Hypothalamus (tissue), 51 donors: ENCODE measurements around the gene RANBP9.
A peak's percentile ranks its signal among the peaks of the same experiment; 100 is the strongest.

Source experiments
- DNase-seq, 51 donors: peaks; one replicate each; lab custom pipeline; 2025; lab: John Stamatoyannopoulos, UW

RANBP9 gene

GRCh38 chr6:13655700-13656099 lies 55.9 kb downstream of the RANBP9 start:
- no peak for DNase-seq

- no peak for DNase-seq
These were observed 57.1 kb downstream of the RANBP9 start for GRCh38 chr6:13654496-13654895.

- no peak for DNase-seq
These were observed 58.3 kb downstream of the RANBP9 start for GRCh38 chr6:13653296-13653695.

GRCh38 chr6:13649393-13649792 lies 62.2 kb downstream of the RANBP9 start:
- no peak for DNase-seq

- no peak for DNase-seq
These were observed 62.8 kb downstream of the RANBP9 start for GRCh38 chr6:13648850-13649249.

DNA sequence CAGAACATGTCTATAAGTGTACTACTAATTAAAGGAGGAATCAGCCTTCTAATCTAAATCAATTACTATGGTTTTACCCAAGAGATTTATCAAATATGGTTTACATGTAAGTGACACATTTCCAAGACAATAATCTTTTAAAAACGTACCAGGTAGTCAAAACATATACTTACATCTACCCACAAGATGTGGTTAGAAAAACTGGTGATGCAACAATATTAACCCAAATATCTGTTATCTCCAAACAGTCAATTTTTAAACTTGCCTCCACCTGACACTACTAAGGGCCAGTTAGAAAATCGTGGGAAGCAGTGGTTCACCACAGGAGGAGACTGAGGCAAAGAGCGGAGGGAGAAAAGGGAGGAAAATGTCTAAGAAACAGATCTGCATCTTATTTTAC lies 68.5 kb downstream of the RANBP9 start:
- DNase-seq = no peak

- no peak for DNase-seq
These were observed 70.3 kb downstream of the RANBP9 start for GRCh38 chr6:13641315-13641714.

DNA sequence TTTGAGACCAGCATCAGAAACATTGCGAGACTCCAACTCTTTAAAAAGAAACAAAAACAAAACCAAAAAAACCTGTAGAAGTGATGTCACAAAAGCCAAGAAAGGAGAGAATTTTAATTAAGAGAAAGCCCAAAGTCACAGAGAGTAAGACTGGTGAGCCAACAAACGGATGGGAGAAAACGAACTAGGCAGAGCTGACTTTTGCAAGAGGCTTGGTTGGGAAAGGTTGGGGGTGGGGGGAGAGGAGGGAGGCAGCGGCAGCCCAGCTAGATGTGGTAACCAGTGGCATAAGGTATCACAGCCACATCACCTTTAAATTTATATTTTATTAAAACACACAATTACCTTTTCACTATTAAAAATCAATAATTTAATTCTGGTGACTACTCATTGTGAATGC lies 73.0 kb downstream of the RANBP9 start:
- DNase-seq = no peak

DNA sequence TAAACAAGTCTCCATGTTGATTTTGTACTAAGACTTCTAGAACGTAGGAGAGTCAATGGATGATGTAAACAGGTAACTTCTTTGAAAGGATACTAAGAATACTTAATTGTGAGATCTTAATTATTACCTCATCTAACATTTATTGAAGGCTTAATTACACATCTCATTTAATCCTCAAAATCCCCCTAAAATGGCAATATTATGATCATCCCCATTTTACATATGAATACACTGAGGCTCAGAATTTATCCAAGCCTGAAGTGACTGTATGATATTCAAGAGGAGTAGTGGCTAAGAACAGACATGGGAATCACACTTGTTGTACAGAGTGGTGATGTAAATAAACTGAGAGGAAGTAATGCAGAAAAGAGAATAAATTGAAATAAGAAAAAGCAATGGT lies 73.6 kb downstream of the RANBP9 start:
- DNase-seq = no peak

DNA sequence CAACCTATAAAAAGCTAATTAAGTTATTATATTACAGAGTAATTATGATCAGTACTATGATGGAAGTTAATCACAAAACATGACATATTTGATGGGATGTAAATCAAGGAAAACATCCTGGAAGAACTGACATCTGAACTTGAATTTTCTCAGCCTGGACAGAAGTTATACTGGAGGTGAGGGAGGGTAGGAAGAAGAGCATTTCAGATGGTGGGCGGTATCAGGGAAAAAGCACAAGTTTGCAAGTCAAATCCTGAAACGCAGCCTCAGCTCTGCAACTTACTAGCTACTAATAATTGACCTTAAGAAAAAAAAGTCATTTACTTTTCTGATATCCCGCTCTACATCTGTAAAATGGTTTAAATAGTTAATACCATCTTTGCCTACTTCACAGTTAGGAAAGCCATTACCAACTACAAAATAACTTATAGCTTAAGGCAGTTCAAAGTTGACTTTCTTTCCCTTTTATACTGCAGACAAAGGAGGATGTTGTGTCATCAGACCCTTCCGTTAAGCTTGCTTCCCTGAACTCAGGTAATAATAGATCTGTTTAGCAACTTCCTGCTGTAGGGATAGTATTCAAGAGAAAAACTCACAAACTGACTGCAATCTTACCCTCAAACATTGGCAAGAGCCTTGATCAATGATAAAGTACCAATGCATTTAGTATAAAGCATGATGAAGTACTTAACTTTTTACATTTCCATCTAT lies 75.5 kb downstream of the RANBP9 start:
- no peak for DNase-seq

GRCh38 chr6:13633343-13633742 lies 78.3 kb downstream of the RANBP9 start:
- no peak for DNase-seq

- no peak for DNase-seq
These were observed 81.1 kb downstream of the RANBP9 start for GRCh38 chr6:13630499-13630898.

- DNase-seq = no peak
These were observed 82.0 kb downstream of the RANBP9 start for GRCh38 chr6:13629459-13630116.

- DNase-seq = no peak
These were observed 86.8 kb downstream of the RANBP9 start for GRCh38 chr6:13624871-13625288.

DNA sequence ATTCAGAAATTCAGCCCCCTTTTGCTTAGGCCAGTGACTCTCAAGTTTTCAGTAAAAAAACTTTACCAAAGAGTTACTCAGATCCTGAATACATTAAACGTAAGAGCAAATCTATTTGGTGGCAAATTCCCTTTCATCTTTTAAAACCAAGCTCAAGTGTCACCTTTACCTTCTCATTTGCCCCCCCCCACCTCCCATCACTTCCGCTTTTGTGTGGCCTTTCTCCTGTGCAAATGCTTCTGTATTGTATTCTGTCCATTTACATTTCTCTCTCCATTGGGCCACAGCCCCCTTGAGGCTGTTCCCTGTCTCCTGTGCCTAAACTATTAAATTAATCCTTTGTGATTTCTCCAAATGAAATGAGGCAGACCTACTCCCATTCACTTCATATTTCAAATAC lies 94.6 kb downstream of the RANBP9 start:
- no peak for DNase-seq

- peak in 27 of 51 donors; percentile 7 to 64 (median 22) for DNase-seq
These were observed 95.9 kb downstream of the RANBP9 start for GRCh38 chr6:13615792-13616120.

GRCh38 chr6:13614926-13615791 lies 96.5 kb downstream of the RANBP9 start, which contains the start of gene NOL7:
Gene NOL7 (plus strand): TSS chr6:13615335. CDS start chr6:13615359, 24 bp downstream.
- DNase-seq = peak; percentile 85 to 99 (median 95)

DNA sequence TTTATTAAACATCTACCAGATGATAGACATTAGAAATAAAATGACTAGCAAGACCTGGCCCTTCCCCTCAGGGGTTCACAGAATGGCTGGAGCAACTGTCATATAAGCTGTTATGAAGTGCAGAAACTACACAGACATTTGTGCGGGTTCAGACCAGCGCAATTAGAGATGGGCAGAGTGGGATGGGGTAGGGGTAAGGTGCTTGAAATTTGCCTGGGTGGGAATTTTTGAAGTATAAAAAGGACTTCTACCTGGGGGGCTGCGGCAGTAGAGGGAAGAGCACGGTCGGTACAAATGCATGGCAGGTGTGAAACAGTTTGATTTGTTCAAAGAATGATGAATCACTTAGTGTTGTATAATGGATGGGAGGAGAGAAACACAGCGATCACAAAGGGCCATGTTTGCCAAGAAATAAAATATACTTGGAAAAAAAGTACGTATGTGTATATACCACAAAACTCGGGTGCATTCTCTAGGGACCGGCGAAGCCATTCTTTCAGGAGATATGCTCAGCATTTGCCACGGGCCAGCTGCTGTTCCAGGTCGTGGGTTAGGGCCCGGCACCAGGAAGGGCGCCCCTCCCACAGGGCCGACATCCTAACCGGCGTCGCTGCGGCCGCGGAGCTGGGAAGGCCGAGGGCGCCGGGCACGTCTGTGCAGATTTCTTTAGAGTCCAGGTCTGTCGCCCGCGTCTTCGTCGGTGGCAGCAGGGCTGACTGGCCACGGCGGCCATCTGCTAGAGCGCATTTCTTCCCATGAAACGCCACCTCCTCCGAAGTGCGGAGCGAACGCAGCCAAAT lies 97.3 kb downstream of the RANBP9 start:
- peak in 21 of 51 donors; percentile 39 to 71 (median 55) for DNase-seq

DNA sequence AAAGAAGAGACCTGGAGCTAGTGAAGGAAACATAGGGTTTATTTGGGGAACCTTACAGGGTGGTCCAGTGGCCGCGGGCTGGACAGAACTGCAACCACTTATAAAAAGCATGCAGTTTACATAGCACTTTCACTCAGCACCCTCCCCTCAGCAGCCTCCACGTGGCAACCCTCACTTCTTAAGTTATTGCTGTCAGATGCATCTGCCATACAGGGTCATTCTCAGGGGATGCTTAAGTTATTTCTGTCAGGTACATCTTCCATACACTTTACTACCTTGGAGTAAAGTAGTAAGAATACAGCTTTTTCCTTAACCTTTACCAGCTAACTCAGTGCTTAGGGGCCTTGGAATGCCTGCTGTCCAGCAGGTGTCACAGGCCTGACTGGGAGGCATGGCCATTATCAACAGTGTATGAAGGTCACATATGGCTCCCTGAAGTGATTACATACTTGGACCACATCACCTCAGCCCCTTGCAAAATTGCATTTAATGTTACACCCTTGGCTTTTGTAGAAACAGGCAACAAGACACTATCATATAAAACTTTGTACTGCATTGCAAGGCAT lies 98.5 kb downstream of the RANBP9 start:
- no peak for DNase-seq

DNA sequence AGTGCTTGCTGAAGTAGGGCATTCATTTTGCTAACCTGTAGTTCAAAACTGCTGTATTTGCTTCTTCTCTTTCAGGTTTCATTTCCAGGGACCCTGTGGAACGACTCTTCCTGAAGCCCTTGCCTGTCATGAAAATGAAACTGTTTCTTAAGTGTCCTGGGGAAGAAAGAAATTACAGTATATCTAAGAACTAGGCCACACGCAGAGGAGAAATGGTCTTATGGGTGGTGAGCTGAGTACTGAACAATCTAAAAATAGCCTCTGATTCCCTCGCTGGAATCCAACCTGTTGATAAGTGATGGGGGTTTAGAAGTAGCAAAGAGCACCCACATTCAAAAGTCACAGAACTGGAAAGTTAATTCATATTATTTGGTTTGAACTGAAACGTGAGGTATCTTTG lies 99.9 kb downstream of the RANBP9 start:
- no peak for DNase-seq
